Colon (tissue), 2 donors: ENCODE results near the gene ADAMTS3.

Experiments used
- FAIRE-seq: peaks from 2 replicates; lab custom pipeline; 2012; peaks lifted over from hg19 to GRCh38; lab: Jason Lieb, UNC
- donor health status: control.
- donor health status: control.

ADAMTS3 gene

GRCh38 chr4:72568959-72569718 is at the start of gene ADAMTS3:
Gene ADAMTS3 (minus strand): TSS chr4:72569221. CDS start chr4:72568762, 459 bp downstream.
- FAIRE-seq: no peak

GRCh38 chr4:72613959-72614358 is 44.9 kb upstream of the ADAMTS3 start:
- FAIRE-seq: no peak

GRCh38 chr4:72606751-72607150 is 37.7 kb upstream of the ADAMTS3 start:
- FAIRE-seq: no peak

- FAIRE-seq: no peak
These were observed 35.3 kb upstream of the ADAMTS3 start for GRCh38 chr4:72604324-72604723.

- FAIRE-seq: no peak
These were observed 33.7 kb upstream of the ADAMTS3 start for GRCh38 chr4:72602396-72603376.

GRCh38 chr4:72591547-72592454 is 22.8 kb upstream of the ADAMTS3 start:
- FAIRE-seq: no peak

- FAIRE-seq: no peak
These were observed 18.3 kb upstream of the ADAMTS3 start for GRCh38 chr4:72587334-72587733.

GRCh38 chr4:72582853-72583252 is 13.8 kb upstream of the ADAMTS3 start:
- no peak for FAIRE-seq

GRCh38 chr4:72577211-72577610 is 8.2 kb upstream of the ADAMTS3 start:
- no peak for FAIRE-seq

GRCh38 chr4:72571337-72571736 is 2.3 kb upstream of the ADAMTS3 start:
- no peak for FAIRE-seq

GRCh38 chr4:72569719-72570235 is 756 bp upstream of the ADAMTS3 start:
- FAIRE-seq: no peak

GRCh38 chr4:72567821-72568675 is 973 bp downstream of the ADAMTS3 start:
- no peak for FAIRE-seq

GRCh38 chr4:72567036-72567435 is 2.0 kb downstream of the ADAMTS3 start:
- FAIRE-seq: no peak

GRCh38 chr4:72566464-72566972 is 2.5 kb downstream of the ADAMTS3 start:
- FAIRE-seq: no peak

- no peak for FAIRE-seq
These were observed 4.2 kb downstream of the ADAMTS3 start for GRCh38 chr4:72564789-72565188.

GRCh38 chr4:72564184-72564583 is 4.8 kb downstream of the ADAMTS3 start:
- no peak for FAIRE-seq

GRCh38 chr4:72558655-72559054 is 10.4 kb downstream of the ADAMTS3 start:
- FAIRE-seq: no peak

GRCh38 chr4:72557021-72557420 is 12.0 kb downstream of the ADAMTS3 start:
- FAIRE-seq: no peak

GRCh38 chr4:72555377-72555831 is 13.6 kb downstream of the ADAMTS3 start:
- FAIRE-seq: no peak

GRCh38 chr4:72553540-72554337 is 15.3 kb downstream of the ADAMTS3 start:
- no peak for FAIRE-seq
